K562 (cell line): Measurements from ENCODE around the gene DDX46. TPM values are rescaled to one million over a fixed set of nuclear protein-coding genes. Genes with fewer than 3 reads are reported as not detected.

Source experiments
- ATF7 ChIP-seq: fragments of 450-650 bp; IDR thresholded peaks from 2 replicates; pipeline ENCODE4 v1.7.1; 2014; ENCODE audit warnings: mild to moderate bottlenecking, moderate library complexity
- CBX2 ChIP-seq: fragments of 200-600 bp; sonication (generic); IDR thresholded peaks from one replicate; pipeline ENCODE4 v1.6.1; 2012; ENCODE audit warnings: mild to moderate bottlenecking, low read length, inconsistent platforms; ENCODE audit not compliant: insufficient read depth, poor library complexity, severe bottlenecking
- CGGBP1 ChIP-seq: fragments of 250-450 bp; sonication (Bioruptor Pico); IDR thresholded peaks from 2 replicates; pipeline ENCODE4 v1.9.0; 2021; ENCODE audit warnings: mild to moderate bottlenecking
- CREB5 ChIP-seq: fragments of 250-450 bp; sonication (Bioruptor Pico); IDR thresholded peaks from 2 replicates; pipeline ENCODE4 v1.5.0; 2020; ENCODE audit warnings: mild to moderate bottlenecking
- CTCF ChIP-seq, 3 experiments: IDR thresholded peaks in 2 of 3; conservative IDR thresholded peaks in 1 of 3; 2 replicates each; pipeline ENCODE4 v1.5.1; 2011 to 2012; ENCODE audit warnings: low read length in 3 of 3, mild to moderate bottlenecking in 3 of 3, control low read depth in 2 of 3, improper control_type of control experiment in 1 of 3, inconsistent platforms in 1 of 3, low read depth in 1 of 3, mixed read lengths in 1 of 3, moderate library complexity in 1 of 3; ENCODE audit not compliant: insufficient read depth in 2 of 3
- ELF2 ChIP-seq: fragments of 250-450 bp; sonication (Bioruptor Pico); IDR thresholded peaks from 2 replicates; pipeline ENCODE4 v1.5.0; 2021; ENCODE audit warnings: mild to moderate bottlenecking
- ETS1 ChIP-seq: conservative IDR thresholded peaks from 2 replicates; pipeline ENCODE4 v1.6.1; 2011; ENCODE audit warnings: low read depth, mild to moderate bottlenecking, low read length; ENCODE audit not compliant: control insufficient read depth
- KAT8 ChIP-seq: fragments of 450-650 bp; IDR thresholded peaks from 2 replicates; pipeline ENCODE4 v1.6.1; 2016; ENCODE audit warnings: low read depth, mild to moderate bottlenecking
- MAX ChIP-seq: sonication (generic); formaldehyde crosslinking; IDR thresholded peaks from 2 replicates; pipeline ENCODE4 v1.9.0; 2022; ENCODE audit warnings: mild to moderate bottlenecking, missing genetic modification reagents
- MTA2 ChIP-seq: fragments of 450-650 bp; IDR thresholded peaks from 2 replicates; pipeline ENCODE4 v1.6.1; 2016; ENCODE audit warnings: low read depth
- NELFE ChIP-seq: IDR thresholded peaks from 2 replicates; pipeline ENCODE4 v1.6.1; 2011; ENCODE audit warnings: mild to moderate bottlenecking; ENCODE audit not compliant: insufficient read depth, insufficient read length
- PURB ChIP-seq: sonication (generic); formaldehyde crosslinking; IDR thresholded peaks from 2 replicates; pipeline ENCODE4 v1.9.0; 2021; ENCODE audit warnings: low read depth, mild to moderate bottlenecking, missing genetic modification reagents
- ZBTB11 ChIP-seq, 3 experiments: fragments of 200-800 bp in 1 of 3; fragments of 250-450 bp in 1 of 3; fragments of 450-650 bp in 1 of 3; sonication (Bioruptor Pico) in 1 of 3; sonication (Bioruptor generic) in 1 of 3; formaldehyde crosslinking in 1 of 3; IDR thresholded peaks; 2 replicates each; pipeline versions ENCODE4 v1.6.1 to v1.8.0; 2016 to 2022; ENCODE audit warnings: mild to moderate bottlenecking in 2 of 3, missing genetic modification characterization in 2 of 3, missing compliant biosample characterization in 1 of 3, moderate library complexity in 1 of 3
- ZNF140 ChIP-seq: fragments of 250-450 bp; sonication (Bioruptor Pico); IDR thresholded peaks from 2 replicates; pipeline ENCODE4 v1.8.0; 2021; ENCODE audit warnings: moderate library complexity, mild to moderate bottlenecking, inconsistent platforms
- ZNF165 ChIP-seq: fragments of 250-450 bp; sonication (Bioruptor Pico); IDR thresholded peaks from 2 replicates; pipeline ENCODE4 v1.4.0; 2020; ENCODE audit warnings: borderline replicate concordance
- ZNF197 ChIP-seq: fragments of 200-800 bp; sonication (Bioruptor generic); IDR thresholded peaks from 2 replicates; pipeline ENCODE4 v1.6.1; 2016; ENCODE audit warnings: low read depth, missing genetic modification characterization, missing compliant biosample characterization
- ZNF79 ChIP-seq: fragments of 250-450 bp; sonication (Bioruptor Pico); IDR thresholded peaks from 2 replicates; pipeline ENCODE4 v1.4.0; 2020; ENCODE audit warnings: low read depth, mild to moderate bottlenecking, moderate library complexity
- polyA plus RNA-seq, 8 experiments: library from polyadenylated mRNA; depleted of rRNA in 4 of 8; stranded (reverse) in 5 of 8; unstranded in 3 of 8; fragments of >200 nt; fragmentation: Nextera tagmentation in 2 of 8; fragmentation: Illumina TruSeq in 1 of 8; extraction: Ambion mirVana in 2 of 8; extraction: Trizol in 1 of 8; gene quantifications; 2 replicates each; pipeline versions ENCODE4 v1.2.1 to v1.2.3, GENCODE V29; 2011 to 2014; ENCODE audit warnings: inconsistent platforms in 1 of 8, missing spikeins in 1 of 8
- total RNA-seq, 7 experiments: library from RNA; depleted of rRNA in 6 of 7; stranded (reverse); fragments of >200 nt in 6 of 7; fragmentation: Illumina TruSeq in 2 of 7; extraction: Trizol in 2 of 7; gene quantifications; 2 replicates each; pipeline versions ENCODE4 v1.2.1 to v1.2.3, GENCODE V29; 2011 to 2021; ENCODE audit warnings: low replicate concordance in 1 of 7

Gene DDX46
- total and polyA plus RNA-seq, 9 of the 15 experiments (the other 6 are each of a cell fraction or from before 2014, with no cell fraction given), result 26.2 to 99.0 (median 76.4) TPM

GRCh38 chr5:134845852-134846640 is 87.5 kb downstream of the DDX46 start, which contains the start of gene C5orf24 (continued):
- TF ChIP-seq PURB (CRISPR knock-in tag) (no peak), CREB5 (CRISPR knock-in tag) (no peak), ZNF197 (no peak), ELF2 (CRISPR knock-in tag) (peak; percentile 70; the same call in 1 of the 2 replicates), CBX2 (no peak), KAT8 (no peak), ZBTB11 (CRISPR knock-in tag; IDR thresholded peaks at IDR 0.05) (peak in 1 of 3 experiments; percentile 60; a peak in 1 of 6 replicates), ATF7 (peak; percentile 81), NELFE (no peak), ZNF165 (no peak), ZNF140 (CRISPR knock-in tag) (no peak), CTCF (IDR thresholded peaks at IDR 0.05 in 2 of 3, conservative IDR thresholded peaks at IDR 0.05 in 1 of 3; ENCODE audit: insufficient read depth in 2 of 3, low read depth in 1 of 3, low read length in 3 of 3) (no peak), ZNF79 (CRISPR knock-in tag) (no peak), CGGBP1 (CRISPR knock-in tag) (peak; percentile 71), ETS1 (peak; percentile 86), MAX (CRISPR knock-in tag) (peak; percentile 96), MTA2 (no peak; the same call in 1 of the 2 replicates)
